Measurements from ENCODE around the gene TACR1. TPM values are rescaled to one million over a fixed set of nuclear protein-coding genes. Genes with fewer than 3 reads are reported as not detected.

TACR1 gene
- total and polyA plus RNA-seq, 2 of the 13 experiments (the other 11 are each of a cell fraction or from before 2014, with no cell fraction given), result not detected

- peak; percentile 45 to 58; a peak in 1 of 4 replicates for TF ChIP-seq HMGXB4 (CRISPR knock-in tag; IDR thresholded peaks at IDR 0.05; ENCODE audit: borderline replicate concordance in 1 of 2, low read depth in 1 of 2)
- TF ChIP-seq ZNF776 (CRISPR knock-in tag; IDR thresholded peaks at IDR 0.05), result no peak
- no peak for TF ChIP-seq TAF15 (IDR thresholded peaks at IDR 0.05; ENCODE audit: low read depth, low read length, poor library complexity, severe bottlenecking)
- TF ChIP-seq ZNF33B (CRISPR knock-in tag; IDR thresholded peaks at IDR 0.05), result no peak
- TF ChIP-seq SRSF4 (IDR thresholded peaks at IDR 0.05; ENCODE audit: low read depth, low read length, poor library complexity, severe bottlenecking), result no peak
- 0 out of 2 replicates have a peak, but pooled peaks have one; percentile 25 for TF ChIP-seq ELF1 (CRISPR knock-in tag; IDR thresholded peaks at IDR 0.05)
- TF ChIP-seq PHB2 (IDR thresholded peaks at IDR 0.05; ENCODE audit: partially characterized antibody), result no peak
- no peak for TF ChIP-seq ZNF441 (CRISPR knock-in tag; IDR thresholded peaks at IDR 0.05; ENCODE audit: borderline replicate concordance)
- TF ChIP-seq ZC3H4 (CRISPR knock-in tag; IDR thresholded peaks at IDR 0.05; ENCODE audit: borderline replicate concordance), result no peak
- TF ChIP-seq NFIB (CRISPR knock-in tag; IDR thresholded peaks at IDR 0.05; ENCODE audit: borderline replicate concordance), result no peak
- TF ChIP-seq ARNT (IDR thresholded peaks at IDR 0.05), result no peak
- no peak for TF ChIP-seq ZNF687 (CRISPR knock-in tag; IDR thresholded peaks at IDR 0.05)
- TF ChIP-seq KDM5B (CRISPR knock-in tag; IDR thresholded peaks at IDR 0.05; ENCODE audit: borderline replicate concordance), result no peak
- TF ChIP-seq CEBPZ (IDR thresholded peaks at IDR 0.05; ENCODE audit: low read length), result no peak
- no peak for TF ChIP-seq ZNF788 (CRISPR knock-in tag; IDR thresholded peaks at IDR 0.05; ENCODE audit: borderline replicate concordance)
- 0 out of 2 replicates have a peak, but pooled peaks have one; percentile 60 for TF ChIP-seq ZNF761 (CRISPR knock-in tag; conservative IDR thresholded peaks at IDR 0.05)
Observed at GRCh38 chr2:75153221-75153620, 46.1 kb downstream of the TACR1 start (continued).
